HepG2 (cell line): ENCODE data around the gene SOX8. TPM values are rescaled to one million over a fixed set of nuclear protein-coding genes. Genes with fewer than 3 reads are reported as not detected.
A peak's percentile ranks its signal among the peaks of the same experiment; 100 is the strongest.

Experiments used
- KDM5A ChIP-seq: fragments of 200-600 bp; sonication (generic); IDR thresholded peaks from 2 replicates; pipeline ENCODE4 v1.7.0; 2018; ENCODE audit warnings: antibody characterized with exemption, mild to moderate bottlenecking, low read length, borderline replicate concordance
- KLF11 ChIP-seq: IDR thresholded peaks from 2 replicates; pipeline ENCODE4 v1.6.1; 2016; ENCODE audit warnings: missing compliant biosample characterization
- MED8 ChIP-seq: sonication (generic); formaldehyde crosslinking; IDR thresholded peaks from 2 replicates; pipeline ENCODE4 v1.8.1; 2023; ENCODE audit warnings: mild to moderate bottlenecking, missing genetic modification reagents; ENCODE audit not compliant: insufficient replicate concordance
- RAD51 ChIP-seq: fragments of 450-650 bp; IDR thresholded peaks from 2 replicates; pipeline ENCODE4 v1.6.1; 2016; ENCODE audit warnings: borderline replicate concordance
- SNRNP70 ChIP-seq: fragments of 200-400 bp; formaldehyde crosslinking; IDR thresholded peaks from 2 replicates; pipeline ENCODE4 v1.6.1; 2017; ENCODE audit warnings: mild to moderate bottlenecking, low read depth, low read length, moderate library complexity
- ZBTB1 ChIP-seq: sonication (generic); formaldehyde crosslinking; IDR thresholded peaks from 2 replicates; pipeline ENCODE4 v1.4.0; 2020; ENCODE audit warnings: missing genetic modification reagents, borderline replicate concordance
- ZFY ChIP-seq: sonication (generic); formaldehyde crosslinking; IDR thresholded peaks from 2 replicates; pipeline ENCODE4 v1.4.0; 2020; ENCODE audit warnings: missing genetic modification reagents
- ZNF12 ChIP-seq: sonication (generic); formaldehyde crosslinking; IDR thresholded peaks from 2 replicates; pipeline ENCODE4 v1.5.0; 2020; ENCODE audit warnings: missing genetic modification reagents
- ZNF263 ChIP-seq: sonication (generic); formaldehyde crosslinking; IDR thresholded peaks from 2 replicates; pipeline ENCODE4 v1.4.0; 2020; ENCODE audit warnings: missing genetic modification reagents
- ZNF737 ChIP-seq: sonication (generic); formaldehyde crosslinking; IDR thresholded peaks from 2 replicates; pipeline ENCODE4 v1.5.0; 2020; ENCODE audit warnings: missing genetic modification reagents, mild to moderate bottlenecking, borderline replicate concordance
- ZNF792 ChIP-seq: IDR thresholded peaks from 2 replicates; pipeline ENCODE4 v1.6.1; 2016
- ZSCAN31 ChIP-seq: sonication (generic); formaldehyde crosslinking; IDR thresholded peaks from 2 replicates; pipeline ENCODE4 v1.5.0; 2020; ENCODE audit warnings: low read depth, mild to moderate bottlenecking, missing genetic modification reagents
- polyA plus RNA-seq, 8 experiments: library from polyadenylated mRNA; depleted of rRNA in 3 of 8; stranded (reverse) in 7 of 8; unstranded in 1 of 8; fragments of >200 nt; fragmentation: Illumina TruSeq in 4 of 8; extraction: Trizol in 4 of 8; gene quantifications; 2 replicates each; pipeline versions ENCODE4 v1.2.1 to v1.2.3, GENCODE V29; 2011 to 2016; ENCODE audit warnings: low read depth in 4 of 8, missing spikeins in 1 of 8, mixed read lengths in 1 of 8; ENCODE audit not compliant: insufficient read depth in 1 of 8
- total RNA-seq, 5 experiments: library from RNA; depleted of rRNA; stranded (reverse); fragments of >200 nt; fragmentation: Illumina TruSeq; extraction: Trizol; gene quantifications; 2 replicates each; pipeline ENCODE4 v1.2.3, GENCODE V29; 2016; ENCODE audit warnings: low read depth in 1 of 5
- TF ChIP-seq, protein P1 (sequence below): sonication (generic); formaldehyde crosslinking; IDR thresholded peaks from 2 replicates; pipeline ENCODE4 v1.8.1; 2023; ENCODE audit warnings: mild to moderate bottlenecking, missing genetic modification reagents, borderline replicate concordance
- TF ChIP-seq, protein P2 (sequence below): fragments of 450-650 bp; IDR thresholded peaks from 2 replicates; pipeline ENCODE4 v1.6.1; 2017; ENCODE audit warnings: mild to moderate bottlenecking
- TF ChIP-seq, protein P3 (sequence below): sonication (generic); formaldehyde crosslinking; IDR thresholded peaks from 2 replicates; pipeline ENCODE4 v1.4.0; 2020; ENCODE audit warnings: mild to moderate bottlenecking, missing genetic modification reagents
- TF ChIP-seq, protein P4 (sequence below): sonication (generic); formaldehyde crosslinking; IDR thresholded peaks from 2 replicates; pipeline ENCODE4 v1.4.0; 2020; ENCODE audit warnings: missing genetic modification reagents
- TF ChIP-seq, protein P5 (sequence below): IDR thresholded peaks from 2 replicates; pipeline ENCODE4 v1.6.1; 2016; ENCODE audit warnings: mild to moderate bottlenecking

Gene SOX8
- total and polyA plus RNA-seq, 2 of the 13 experiments (the other 11 are each of a cell fraction or from before 2014, with no cell fraction given) = 0.20 to 0.28 TPM

DNA sequence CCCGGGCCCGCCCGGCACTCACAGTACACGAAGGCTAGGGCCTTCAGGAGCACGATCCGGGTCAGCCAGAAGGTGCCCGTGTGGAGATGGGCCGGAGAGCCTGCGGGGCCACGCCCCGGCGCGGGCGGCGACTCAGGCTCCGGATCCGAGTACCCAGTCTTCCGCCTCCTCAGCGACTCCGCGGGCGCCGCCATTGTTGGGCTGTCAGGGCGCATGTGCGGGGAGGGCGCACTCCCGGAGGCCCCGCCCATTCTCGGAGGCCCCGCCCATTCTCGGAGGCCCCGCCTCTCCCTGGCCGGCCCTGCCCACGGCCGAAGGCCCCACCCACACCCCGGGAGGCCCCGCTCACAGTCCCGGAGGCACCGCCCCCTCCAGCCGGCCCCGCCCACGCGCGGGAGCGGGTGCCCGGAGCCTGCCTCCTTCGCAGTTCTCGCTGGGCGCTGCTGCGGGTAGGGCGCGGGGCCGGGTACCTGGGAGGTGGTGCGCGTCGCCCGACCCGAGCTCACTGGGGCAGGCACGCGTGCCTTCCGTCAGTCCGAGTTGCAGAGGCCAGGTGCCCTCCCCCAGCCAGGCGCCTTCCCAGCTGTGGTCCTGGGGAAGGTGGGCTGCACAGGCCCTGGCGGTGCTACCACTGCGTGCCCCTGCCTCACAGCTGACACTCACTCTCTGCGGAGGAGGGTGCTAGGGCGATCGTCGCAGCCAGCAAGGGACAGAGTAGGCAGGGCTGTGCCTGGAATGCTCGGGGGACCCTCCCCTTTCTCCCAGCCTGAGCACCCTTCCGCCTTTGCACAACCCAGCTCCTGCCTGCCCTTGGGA, 10.6 kb upstream of the SOX8 start, which contains the start of gene LMF1 (continued):
- TF ChIP-seq MED8 (CRISPR knock-in tag) (peak; percentile 57), KLF11 (CRISPR knock-in tag) (no peak), ZNF12 (CRISPR knock-in tag) (0 out of 2 replicates have a peak, but pooled peaks have one; percentile 15), SNRNP70 (no peak), ZNF263 (CRISPR knock-in tag) (no peak; the same call in 1 of the 2 replicates), ZSCAN31 (CRISPR knock-in tag) (peak; percentile 97), ZFY (peak; percentile 87), KDM5A (0 out of 2 replicates have a peak, but pooled peaks have one; percentile 5), ZNF792 (CRISPR knock-in tag) (peak; percentile 42; the same call in 1 of the 2 replicates), RAD51 (no peak), ZBTB1 (CRISPR knock-in tag) (no peak), ZNF737 (CRISPR knock-in tag) (no peak)
- TF ChIP-seq, protein P1, sequence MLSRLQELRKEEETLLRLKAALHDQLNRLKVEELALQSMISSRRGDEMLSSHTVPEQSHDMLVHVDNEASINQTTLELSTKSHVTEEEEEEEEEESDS = no peak
- TF ChIP-seq, protein P2, sequence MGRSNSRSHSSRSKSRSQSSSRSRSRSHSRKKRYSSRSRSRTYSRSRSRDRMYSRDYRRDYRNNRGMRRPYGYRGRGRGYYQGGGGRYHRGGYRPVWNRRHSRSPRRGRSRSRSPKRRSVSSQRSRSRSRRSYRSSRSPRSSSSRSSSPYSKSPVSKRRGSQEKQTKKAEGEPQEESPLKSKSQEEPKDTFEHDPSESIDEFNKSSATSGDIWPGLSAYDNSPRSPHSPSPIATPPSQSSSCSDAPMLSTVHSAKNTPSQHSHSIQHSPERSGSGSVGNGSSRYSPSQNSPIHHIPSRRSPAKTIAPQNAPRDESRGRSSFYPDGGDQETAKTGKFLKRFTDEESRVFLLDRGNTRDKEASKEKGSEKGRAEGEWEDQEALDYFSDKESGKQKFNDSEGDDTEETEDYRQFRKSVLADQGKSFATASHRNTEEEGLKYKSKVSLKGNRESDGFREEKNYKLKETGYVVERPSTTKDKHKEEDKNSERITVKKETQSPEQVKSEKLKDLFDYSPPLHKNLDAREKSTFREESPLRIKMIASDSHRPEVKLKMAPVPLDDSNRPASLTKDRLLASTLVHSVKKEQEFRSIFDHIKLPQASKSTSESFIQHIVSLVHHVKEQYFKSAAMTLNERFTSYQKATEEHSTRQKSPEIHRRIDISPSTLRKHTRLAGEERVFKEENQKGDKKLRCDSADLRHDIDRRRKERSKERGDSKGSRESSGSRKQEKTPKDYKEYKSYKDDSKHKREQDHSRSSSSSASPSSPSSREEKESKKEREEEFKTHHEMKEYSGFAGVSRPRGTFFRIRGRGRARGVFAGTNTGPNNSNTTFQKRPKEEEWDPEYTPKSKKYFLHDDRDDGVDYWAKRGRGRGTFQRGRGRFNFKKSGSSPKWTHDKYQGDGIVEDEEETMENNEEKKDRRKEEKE = no peak
- TF ChIP-seq, protein P3, sequence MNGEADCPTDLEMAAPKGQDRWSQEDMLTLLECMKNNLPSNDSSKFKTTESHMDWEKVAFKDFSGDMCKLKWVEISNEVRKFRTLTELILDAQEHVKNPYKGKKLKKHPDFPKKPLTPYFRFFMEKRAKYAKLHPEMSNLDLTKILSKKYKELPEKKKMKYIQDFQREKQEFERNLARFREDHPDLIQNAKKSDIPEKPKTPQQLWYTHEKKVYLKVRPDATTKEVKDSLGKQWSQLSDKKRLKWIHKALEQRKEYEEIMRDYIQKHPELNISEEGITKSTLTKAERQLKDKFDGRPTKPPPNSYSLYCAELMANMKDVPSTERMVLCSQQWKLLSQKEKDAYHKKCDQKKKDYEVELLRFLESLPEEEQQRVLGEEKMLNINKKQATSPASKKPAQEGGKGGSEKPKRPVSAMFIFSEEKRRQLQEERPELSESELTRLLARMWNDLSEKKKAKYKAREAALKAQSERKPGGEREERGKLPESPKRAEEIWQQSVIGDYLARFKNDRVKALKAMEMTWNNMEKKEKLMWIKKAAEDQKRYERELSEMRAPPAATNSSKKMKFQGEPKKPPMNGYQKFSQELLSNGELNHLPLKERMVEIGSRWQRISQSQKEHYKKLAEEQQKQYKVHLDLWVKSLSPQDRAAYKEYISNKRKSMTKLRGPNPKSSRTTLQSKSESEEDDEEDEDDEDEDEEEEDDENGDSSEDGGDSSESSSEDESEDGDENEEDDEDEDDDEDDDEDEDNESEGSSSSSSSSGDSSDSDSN = peak; percentile 83
- TF ChIP-seq, protein P4, sequence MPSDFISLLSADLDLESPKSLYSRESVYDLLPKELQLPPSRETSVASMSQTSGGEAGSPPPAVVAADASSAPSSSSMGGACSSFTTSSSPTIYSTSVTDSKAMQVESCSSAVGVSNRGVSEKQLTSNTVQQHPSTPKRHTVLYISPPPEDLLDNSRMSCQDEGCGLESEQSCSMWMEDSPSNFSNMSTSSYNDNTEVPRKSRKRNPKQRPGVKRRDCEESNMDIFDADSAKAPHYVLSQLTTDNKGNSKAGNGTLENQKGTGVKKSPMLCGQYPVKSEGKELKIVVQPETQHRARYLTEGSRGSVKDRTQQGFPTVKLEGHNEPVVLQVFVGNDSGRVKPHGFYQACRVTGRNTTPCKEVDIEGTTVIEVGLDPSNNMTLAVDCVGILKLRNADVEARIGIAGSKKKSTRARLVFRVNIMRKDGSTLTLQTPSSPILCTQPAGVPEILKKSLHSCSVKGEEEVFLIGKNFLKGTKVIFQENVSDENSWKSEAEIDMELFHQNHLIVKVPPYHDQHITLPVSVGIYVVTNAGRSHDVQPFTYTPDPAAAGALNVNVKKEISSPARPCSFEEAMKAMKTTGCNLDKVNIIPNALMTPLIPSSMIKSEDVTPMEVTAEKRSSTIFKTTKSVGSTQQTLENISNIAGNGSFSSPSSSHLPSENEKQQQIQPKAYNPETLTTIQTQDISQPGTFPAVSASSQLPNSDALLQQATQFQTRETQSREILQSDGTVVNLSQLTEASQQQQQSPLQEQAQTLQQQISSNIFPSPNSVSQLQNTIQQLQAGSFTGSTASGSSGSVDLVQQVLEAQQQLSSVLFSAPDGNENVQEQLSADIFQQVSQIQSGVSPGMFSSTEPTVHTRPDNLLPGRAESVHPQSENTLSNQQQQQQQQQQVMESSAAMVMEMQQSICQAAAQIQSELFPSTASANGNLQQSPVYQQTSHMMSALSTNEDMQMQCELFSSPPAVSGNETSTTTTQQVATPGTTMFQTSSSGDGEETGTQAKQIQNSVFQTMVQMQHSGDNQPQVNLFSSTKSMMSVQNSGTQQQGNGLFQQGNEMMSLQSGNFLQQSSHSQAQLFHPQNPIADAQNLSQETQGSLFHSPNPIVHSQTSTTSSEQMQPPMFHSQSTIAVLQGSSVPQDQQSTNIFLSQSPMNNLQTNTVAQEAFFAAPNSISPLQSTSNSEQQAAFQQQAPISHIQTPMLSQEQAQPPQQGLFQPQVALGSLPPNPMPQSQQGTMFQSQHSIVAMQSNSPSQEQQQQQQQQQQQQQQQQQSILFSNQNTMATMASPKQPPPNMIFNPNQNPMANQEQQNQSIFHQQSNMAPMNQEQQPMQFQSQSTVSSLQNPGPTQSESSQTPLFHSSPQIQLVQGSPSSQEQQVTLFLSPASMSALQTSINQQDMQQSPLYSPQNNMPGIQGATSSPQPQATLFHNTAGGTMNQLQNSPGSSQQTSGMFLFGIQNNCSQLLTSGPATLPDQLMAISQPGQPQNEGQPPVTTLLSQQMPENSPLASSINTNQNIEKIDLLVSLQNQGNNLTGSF (CRISPR knock-in tag) = no peak; the same call in 1 of the 2 replicates
- TF ChIP-seq, protein P5, sequence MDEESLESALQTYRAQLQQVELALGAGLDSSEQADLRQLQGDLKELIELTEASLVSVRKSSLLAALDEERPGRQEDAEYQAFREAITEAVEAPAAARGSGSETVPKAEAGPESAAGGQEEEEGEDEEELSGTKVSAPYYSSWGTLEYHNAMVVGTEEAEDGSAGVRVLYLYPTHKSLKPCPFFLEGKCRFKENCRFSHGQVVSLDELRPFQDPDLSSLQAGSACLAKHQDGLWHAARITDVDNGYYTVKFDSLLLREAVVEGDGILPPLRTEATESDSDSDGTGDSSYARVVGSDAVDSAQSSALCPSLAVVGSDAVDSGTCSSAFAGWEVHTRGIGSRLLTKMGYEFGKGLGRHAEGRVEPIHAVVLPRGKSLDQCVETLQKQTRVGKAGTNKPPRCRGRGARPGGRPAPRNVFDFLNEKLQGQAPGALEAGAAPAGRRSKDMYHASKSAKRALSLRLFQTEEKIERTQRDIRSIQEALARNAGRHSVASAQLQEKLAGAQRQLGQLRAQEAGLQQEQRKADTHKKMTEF = peak; percentile 85
